A673 (cell line): Measurements from ENCODE around the gene KPNB1.

ENCODE experiments used
- EZH2 ChIP-seq: fragments of 200-600 bp; sonication (generic); IDR thresholded peaks from 2 replicates; pipeline ENCODE4 v1.6.1; 2017; ENCODE audit warnings: borderline replicate concordance, low read depth, mild to moderate bottlenecking, mixed read lengths, antibody characterized with exemption, low read length; ENCODE audit not compliant: poor library complexity, severe bottlenecking
- TF ChIP-seq, protein P1 (sequence below): fragments of 300-800, 200-600 bp; sonication (generic); conservative IDR thresholded peaks from 2 replicates; pipeline ENCODE4 v1.5.1; 2017; ENCODE audit warnings: low read depth, mild to moderate bottlenecking, antibody characterized with exemption, low read length, moderate library complexity, mixed read lengths

DNA sequence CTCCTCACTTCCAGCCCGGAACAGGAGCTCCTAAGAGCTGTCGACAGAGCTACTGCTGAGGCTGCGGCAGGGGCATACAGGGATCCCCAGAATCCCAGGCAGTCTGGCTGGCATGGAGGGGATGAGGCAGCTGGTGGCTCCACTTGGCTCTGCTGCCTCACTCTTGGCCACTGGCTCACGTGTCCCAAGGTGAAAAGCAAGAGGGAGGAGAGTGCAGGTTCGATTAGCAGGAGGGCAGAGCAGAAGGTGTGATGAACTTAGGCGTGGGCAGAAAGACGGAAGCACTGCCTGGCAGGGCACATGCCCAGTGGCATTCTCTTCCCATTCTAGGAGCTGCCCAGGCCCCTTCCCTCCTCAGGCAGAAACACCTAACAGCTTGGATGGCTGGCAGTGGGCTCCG lies 72.0 kb downstream of the KPNB1 start:
- TF ChIP-seq EZH2 = no peak
- TF ChIP-seq, protein P1, sequence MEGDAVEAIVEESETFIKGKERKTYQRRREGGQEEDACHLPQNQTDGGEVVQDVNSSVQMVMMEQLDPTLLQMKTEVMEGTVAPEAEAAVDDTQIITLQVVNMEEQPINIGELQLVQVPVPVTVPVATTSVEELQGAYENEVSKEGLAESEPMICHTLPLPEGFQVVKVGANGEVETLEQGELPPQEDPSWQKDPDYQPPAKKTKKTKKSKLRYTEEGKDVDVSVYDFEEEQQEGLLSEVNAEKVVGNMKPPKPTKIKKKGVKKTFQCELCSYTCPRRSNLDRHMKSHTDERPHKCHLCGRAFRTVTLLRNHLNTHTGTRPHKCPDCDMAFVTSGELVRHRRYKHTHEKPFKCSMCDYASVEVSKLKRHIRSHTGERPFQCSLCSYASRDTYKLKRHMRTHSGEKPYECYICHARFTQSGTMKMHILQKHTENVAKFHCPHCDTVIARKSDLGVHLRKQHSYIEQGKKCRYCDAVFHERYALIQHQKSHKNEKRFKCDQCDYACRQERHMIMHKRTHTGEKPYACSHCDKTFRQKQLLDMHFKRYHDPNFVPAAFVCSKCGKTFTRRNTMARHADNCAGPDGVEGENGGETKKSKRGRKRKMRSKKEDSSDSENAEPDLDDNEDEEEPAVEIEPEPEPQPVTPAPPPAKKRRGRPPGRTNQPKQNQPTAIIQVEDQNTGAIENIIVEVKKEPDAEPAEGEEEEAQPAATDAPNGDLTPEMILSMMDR = no peak
